Transverse colon (tissue), 3 donors: ENCODE data around the gene BIN2.

Experiments
- POLR2A ChIP-seq: fragments of 450-650 bp; IDR thresholded peaks from one replicate; pipeline ENCODE4 v1.6.1; 2016; ENCODE audit warnings: antibody characterized with exemption, mild to moderate bottlenecking, moderate library complexity
- TF ChIP-seq, protein P1 (sequence below), 5 experiments: fragments of 200-600 bp in 3 of 5; fragments of 450-650 bp in 2 of 5; sonication (generic) in 3 of 5; IDR thresholded peaks; 1 replicate in 2 of 5; 2 replicates in 3 of 5; pipeline ENCODE4 v1.5.1; 2016 to 2017; ENCODE audit warnings: antibody characterized with exemption in 5 of 5, inconsistent platforms in 3 of 5, mild to moderate bottlenecking in 2 of 5, moderate library complexity in 1 of 5

DNA sequence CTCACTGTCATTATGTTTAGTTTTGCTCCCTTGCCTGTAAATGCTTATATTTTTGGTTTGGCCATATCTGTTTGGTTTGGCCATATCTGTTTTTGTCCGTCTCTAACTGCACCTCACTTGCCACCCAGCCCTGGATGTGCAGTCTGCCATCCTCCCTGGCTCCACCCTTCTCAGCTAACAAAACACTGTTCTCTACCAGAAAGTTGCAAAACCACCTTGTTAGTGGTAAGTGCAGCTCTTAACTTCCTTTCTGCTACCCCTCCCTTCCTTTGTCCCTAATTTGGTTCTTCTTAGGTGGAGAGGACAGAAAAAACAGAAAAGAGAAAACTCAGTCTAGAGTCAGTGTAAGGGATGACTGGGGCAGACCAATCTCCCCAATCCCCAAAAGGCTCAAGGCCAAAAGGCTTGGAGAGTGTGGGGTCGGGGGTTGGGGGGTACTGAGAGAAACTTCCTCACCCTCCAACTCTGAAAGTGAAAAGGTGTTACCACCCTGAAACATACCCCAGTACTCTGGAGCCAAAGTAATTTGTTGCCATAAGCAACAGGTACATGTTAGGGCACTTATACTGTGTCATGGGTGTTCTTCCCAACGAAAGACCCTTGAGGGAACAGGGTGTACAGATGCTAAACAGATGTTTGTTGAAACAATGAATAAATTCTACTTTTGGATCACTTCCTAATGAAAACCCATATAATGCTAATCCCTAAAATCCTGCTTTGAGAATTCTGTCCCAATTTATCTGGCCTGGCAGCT lies 5.0 kb downstream of the BIN2 start:
- TF ChIP-seq, protein P1, sequence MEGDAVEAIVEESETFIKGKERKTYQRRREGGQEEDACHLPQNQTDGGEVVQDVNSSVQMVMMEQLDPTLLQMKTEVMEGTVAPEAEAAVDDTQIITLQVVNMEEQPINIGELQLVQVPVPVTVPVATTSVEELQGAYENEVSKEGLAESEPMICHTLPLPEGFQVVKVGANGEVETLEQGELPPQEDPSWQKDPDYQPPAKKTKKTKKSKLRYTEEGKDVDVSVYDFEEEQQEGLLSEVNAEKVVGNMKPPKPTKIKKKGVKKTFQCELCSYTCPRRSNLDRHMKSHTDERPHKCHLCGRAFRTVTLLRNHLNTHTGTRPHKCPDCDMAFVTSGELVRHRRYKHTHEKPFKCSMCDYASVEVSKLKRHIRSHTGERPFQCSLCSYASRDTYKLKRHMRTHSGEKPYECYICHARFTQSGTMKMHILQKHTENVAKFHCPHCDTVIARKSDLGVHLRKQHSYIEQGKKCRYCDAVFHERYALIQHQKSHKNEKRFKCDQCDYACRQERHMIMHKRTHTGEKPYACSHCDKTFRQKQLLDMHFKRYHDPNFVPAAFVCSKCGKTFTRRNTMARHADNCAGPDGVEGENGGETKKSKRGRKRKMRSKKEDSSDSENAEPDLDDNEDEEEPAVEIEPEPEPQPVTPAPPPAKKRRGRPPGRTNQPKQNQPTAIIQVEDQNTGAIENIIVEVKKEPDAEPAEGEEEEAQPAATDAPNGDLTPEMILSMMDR (IDR thresholded peaks at IDR 0.05), result no peak
- TF ChIP-seq POLR2A, result no peak
